HG03039 (cell line): Measurements from ENCODE around the gene ANKRD20A1.
"Not testable (repeated sequence)": the region's sequence is repeated elsewhere in the genome, so short reads cannot be mapped to it uniquely, and the experiment has no call there.

ENCODE experiments used
- ATAC-seq: cut with Tn5 transposase; IDR thresholded peaks from one replicate; pipeline ENCODE4 v1.9.1; 2021; ENCODE audit warnings: mild to moderate bottlenecking, moderate library complexity; ENCODE audit not compliant: unreplicated experiment

The ANKRD20A1 gene

DNA sequence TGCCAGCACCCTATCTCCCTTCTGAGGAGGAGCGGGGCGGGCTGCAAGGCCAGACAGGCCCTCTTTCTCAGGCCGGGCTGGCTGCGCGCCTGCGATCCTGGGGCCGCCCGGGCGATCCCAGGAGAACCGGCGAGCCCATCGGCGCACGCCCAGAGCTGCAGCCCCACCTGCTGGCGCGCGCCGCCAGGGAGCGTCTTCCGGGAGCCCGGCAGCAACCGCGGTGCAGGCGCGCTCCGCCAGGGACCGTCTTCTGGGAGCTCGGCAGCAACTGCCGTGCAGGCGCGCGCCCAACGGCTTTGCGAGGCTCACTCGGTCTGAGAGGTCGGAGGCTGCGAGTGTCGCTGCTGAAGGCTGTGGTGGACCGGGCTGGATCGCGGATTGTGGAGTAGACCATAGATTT lies at the start of gene ANKRD20A1:
Gene ANKRD20A1, plus strand, starts transcription at position 61 of the 400 bp plus-strand sequence. CDS start 496 bp downstream, outside the sequence.
- not testable (repeated sequence) for ATAC-seq

DNA sequence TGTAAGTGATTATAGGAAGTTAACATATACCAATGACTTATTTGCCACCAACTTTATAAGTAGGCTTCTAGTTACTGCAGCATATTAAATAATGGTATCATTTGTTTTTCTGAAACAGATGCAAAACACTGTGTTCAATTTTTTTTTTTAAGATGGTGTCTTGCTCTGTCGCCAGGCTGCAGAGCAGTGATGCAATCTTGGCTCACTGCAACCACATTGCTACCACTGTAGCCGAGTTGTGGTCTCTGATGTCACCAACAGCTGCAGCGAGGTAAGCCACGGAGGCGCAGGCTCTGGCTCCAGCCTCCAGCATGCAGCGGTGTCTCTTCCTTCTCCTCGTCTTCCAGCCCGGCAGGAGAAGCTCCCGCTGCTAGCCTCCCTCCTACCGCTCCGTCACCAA lies 26.6 kb upstream of the ANKRD20A1 start:
- ATAC-seq = not testable (repeated sequence)
